ENCODE data around the gene ASAH2. TPM values are rescaled to one million over a fixed set of nuclear protein-coding genes. Genes with fewer than 3 reads are reported as not detected.

ASAH2 gene
- total and polyA plus RNA-seq, 2 of the 13 experiments (the other 11 are each of a cell fraction or from before 2014, with no cell fraction given): 16.0 to 17.9 TPM

DNA sequence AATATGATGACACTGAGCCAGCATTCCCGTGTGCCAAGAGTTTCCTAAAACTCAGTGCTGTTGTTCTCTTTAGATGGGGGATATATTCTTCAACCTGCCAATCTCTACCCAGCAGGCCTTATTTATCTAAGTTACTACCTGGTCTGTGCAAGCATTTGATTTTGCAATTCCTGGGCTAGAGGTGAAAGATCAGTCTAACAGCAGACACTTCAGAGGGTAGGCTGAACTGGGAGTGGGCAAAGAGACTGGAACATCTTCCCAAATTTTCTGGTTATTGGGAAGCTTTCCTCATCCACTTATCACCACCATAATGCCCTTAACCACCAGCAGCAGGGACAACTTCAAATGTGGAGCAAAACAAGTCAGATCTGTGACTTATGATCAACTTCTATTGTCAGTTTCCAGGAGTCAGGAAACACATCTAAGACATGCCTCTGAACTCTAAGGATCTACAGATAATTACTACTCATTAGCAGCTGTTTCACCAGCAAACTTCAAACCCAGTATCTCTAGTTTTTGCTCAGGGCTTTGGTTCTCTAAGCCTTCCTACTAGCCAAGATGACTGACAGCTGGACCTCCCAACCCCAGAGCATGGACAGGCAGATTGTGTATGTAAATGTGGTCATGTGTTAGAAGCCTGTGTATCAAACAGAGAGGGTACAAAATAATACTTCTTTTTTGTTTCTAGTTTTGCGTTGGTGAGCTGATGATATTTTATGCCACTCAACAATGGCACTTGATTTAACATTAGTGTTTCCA is 1.0 kb downstream of the ASAH2 start (continued):
- no peak for TF ChIP-seq ZNF30 (CRISPR knock-in tag; IDR thresholded peaks at IDR 0.05)
- no peak for TF ChIP-seq U2AF1 (optimal IDR thresholded peaks at IDR 0.05; ENCODE audit: low read depth, low read length)
- TF ChIP-seq ZNF674 (CRISPR knock-in tag; IDR thresholded peaks at IDR 0.05; ENCODE audit: low read depth): no peak
- TF ChIP-seq ATF7 (IDR thresholded peaks at IDR 0.05): no peak
- TF ChIP-seq ATF7 (CRISPR knock-in tag; IDR thresholded peaks at IDR 0.05): no peak
- TF ChIP-seq KDM6A (CRISPR knock-in tag; IDR thresholded peaks at IDR 0.05; ENCODE audit: low read depth): no peak
- TF ChIP-seq, protein P1, sequence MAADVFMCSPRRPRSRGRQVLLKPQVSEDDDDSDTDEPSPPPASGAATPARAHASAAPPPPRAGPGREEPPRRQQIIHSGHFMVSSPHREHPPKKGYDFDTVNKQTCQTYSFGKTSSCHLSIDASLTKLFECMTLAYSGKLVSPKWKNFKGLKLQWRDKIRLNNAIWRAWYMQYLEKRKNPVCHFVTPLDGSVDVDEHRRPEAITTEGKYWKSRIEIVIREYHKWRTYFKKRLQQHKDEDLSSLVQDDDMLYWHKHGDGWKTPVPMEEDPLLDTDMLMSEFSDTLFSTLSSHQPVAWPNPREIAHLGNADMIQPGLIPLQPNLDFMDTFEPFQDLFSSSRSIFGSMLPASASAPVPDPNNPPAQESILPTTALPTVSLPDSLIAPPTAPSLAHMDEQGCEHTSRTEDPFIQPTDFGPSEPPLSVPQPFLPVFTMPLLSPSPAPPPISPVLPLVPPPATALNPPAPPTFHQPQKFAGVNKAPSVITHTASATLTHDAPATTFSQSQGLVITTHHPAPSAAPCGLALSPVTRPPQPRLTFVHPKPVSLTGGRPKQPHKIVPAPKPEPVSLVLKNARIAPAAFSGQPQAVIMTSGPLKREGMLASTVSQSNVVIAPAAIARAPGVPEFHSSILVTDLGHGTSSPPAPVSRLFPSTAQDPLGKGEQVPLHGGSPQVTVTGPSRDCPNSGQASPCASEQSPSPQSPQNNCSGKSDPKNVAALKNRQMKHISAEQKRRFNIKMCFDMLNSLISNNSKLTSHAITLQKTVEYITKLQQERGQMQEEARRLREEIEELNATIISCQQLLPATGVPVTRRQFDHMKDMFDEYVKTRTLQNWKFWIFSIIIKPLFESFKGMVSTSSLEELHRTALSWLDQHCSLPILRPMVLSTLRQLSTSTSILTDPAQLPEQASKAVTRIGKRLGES (CRISPR knock-in tag; IDR thresholded peaks at IDR 0.05; ENCODE audit: borderline replicate concordance): no peak
- TF ChIP-seq RFX5 (IDR thresholded peaks at IDR 0.05; ENCODE audit: low read depth, low read length): no peak
- no peak for TF ChIP-seq ZNF589 (CRISPR knock-in tag; conservative IDR thresholded peaks at IDR 0.05)
- TF ChIP-seq CBFB (CRISPR knock-in tag; IDR thresholded peaks at IDR 0.05): no peak
- TF ChIP-seq ZNF274 (CRISPR knock-in tag; IDR thresholded peaks at IDR 0.05): no peak
- TF ChIP-seq, protein P2, sequence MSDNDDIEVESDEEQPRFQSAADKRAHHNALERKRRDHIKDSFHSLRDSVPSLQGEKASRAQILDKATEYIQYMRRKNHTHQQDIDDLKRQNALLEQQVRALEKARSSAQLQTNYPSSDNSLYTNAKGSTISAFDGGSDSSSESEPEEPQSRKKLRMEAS (IDR thresholded peaks at IDR 0.05): no peak
- no peak; the same call in 1 of the 2 replicates for TF ChIP-seq MIER3 (CRISPR knock-in tag; IDR thresholded peaks at IDR 0.05; ENCODE audit: borderline replicate concordance)
- TF ChIP-seq NRL (CRISPR knock-in tag; IDR thresholded peaks at IDR 0.05; ENCODE audit: borderline replicate concordance): no peak
- no peak for TF ChIP-seq DMAP1 (CRISPR knock-in tag; IDR thresholded peaks at IDR 0.05)
- TF ChIP-seq ZNF564 (CRISPR knock-in tag; IDR thresholded peaks at IDR 0.05): no peak
- no peak for TF ChIP-seq RBM39 (IDR thresholded peaks at IDR 0.05; ENCODE audit: low read depth, low read length, poor library complexity, severe bottlenecking)
- TF ChIP-seq, protein P3, sequence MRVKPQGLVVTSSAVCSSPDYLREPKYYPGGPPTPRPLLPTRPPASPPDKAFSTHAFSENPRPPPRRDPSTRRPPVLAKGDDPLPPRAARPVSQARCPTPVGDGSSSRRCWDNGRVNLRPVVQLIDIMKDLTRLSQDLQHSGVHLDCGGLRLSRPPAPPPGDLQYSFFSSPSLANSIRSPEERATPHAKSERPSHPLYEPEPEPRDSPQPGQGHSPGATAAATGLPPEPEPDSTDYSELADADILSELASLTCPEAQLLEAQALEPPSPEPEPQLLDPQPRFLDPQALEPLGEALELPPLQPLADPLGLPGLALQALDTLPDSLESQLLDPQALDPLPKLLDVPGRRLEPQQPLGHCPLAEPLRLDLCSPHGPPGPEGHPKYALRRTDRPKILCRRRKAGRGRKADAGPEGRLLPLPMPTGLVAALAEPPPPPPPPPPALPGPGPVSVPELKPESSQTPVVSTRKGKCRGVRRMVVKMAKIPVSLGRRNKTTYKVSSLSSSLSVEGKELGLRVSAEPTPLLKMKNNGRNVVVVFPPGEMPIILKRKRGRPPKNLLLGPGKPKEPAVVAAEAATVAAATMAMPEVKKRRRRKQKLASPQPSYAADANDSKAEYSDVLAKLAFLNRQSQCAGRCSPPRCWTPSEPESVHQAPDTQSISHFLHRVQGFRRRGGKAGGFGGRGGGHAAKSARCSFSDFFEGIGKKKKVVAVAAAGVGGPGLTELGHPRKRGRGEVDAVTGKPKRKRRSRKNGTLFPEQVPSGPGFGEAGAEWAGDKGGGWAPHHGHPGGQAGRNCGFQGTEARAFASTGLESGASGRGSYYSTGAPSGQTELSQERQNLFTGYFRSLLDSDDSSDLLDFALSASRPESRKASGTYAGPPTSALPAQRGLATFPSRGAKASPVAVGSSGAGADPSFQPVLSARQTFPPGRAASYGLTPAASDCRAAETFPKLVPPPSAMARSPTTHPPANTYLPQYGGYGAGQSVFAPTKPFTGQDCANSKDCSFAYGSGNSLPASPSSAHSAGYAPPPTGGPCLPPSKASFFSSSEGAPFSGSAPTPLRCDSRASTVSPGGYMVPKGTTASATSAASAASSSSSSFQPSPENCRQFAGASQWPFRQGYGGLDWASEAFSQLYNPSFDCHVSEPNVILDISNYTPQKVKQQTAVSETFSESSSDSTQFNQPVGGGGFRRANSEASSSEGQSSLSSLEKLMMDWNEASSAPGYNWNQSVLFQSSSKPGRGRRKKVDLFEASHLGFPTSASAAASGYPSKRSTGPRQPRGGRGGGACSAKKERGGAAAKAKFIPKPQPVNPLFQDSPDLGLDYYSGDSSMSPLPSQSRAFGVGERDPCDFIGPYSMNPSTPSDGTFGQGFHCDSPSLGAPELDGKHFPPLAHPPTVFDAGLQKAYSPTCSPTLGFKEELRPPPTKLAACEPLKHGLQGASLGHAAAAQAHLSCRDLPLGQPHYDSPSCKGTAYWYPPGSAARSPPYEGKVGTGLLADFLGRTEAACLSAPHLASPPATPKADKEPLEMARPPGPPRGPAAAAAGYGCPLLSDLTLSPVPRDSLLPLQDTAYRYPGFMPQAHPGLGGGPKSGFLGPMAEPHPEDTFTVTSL (CRISPR knock-in tag; IDR thresholded peaks at IDR 0.05; ENCODE audit: borderline replicate concordance): peak; percentile 88
- TF ChIP-seq ZFP36L2 (CRISPR knock-in tag; IDR thresholded peaks at IDR 0.05): no peak
- TF ChIP-seq ZNF547 (CRISPR knock-in tag; IDR thresholded peaks at IDR 0.05): no peak
- TF ChIP-seq ATRX (CRISPR knock-in tag; IDR thresholded peaks at IDR 0.05; ENCODE audit: borderline replicate concordance): no peak
- TF ChIP-seq, protein P4, sequence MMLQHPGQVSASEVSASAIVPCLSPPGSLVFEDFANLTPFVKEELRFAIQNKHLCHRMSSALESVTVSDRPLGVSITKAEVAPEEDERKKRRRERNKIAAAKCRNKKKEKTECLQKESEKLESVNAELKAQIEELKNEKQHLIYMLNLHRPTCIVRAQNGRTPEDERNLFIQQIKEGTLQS (CRISPR knock-in tag; IDR thresholded peaks at IDR 0.05): no peak
- TF ChIP-seq, protein P5, sequence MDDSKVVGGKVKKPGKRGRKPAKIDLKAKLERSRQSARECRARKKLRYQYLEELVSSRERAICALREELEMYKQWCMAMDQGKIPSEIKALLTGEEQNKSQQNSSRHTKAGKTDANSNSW (CRISPR knock-in tag; IDR thresholded peaks at IDR 0.05; ENCODE audit: borderline replicate concordance): no peak

Data from HepG2 (cell line).